ENCODE results near the gene SCEL.

- no peak for TF ChIP-seq CTCF (conservative IDR thresholded peaks at IDR 0.05; ENCODE audit: low read depth, low read length)
- TF ChIP-seq ELK1 (IDR thresholded peaks at IDR 0.05; ENCODE audit: borderline replicate concordance, low read depth, low read length), result no peak
- no peak for TF ChIP-seq RAD21 (IDR thresholded peaks at IDR 0.05; ENCODE audit: low read length)
- no peak for TF ChIP-seq CHD1 (IDR thresholded peaks at IDR 0.05; ENCODE audit: low read depth, low read length)
- TF ChIP-seq POLR2A (IDR thresholded peaks at IDR 0.05; ENCODE audit: low read depth, low read length), result no peak
- TF ChIP-seq MAFK (IDR thresholded peaks at IDR 0.05; ENCODE audit: low read depth, low read length), result no peak
- no peak for TF ChIP-seq BHLHE40 (IDR thresholded peaks at IDR 0.05; ENCODE audit: low read depth, low read length)
- no peak for TF ChIP-seq CEBPB (IDR thresholded peaks at IDR 0.05; ENCODE audit: low read depth, low read length)
- no peak for TF ChIP-seq RFX5 (IDR thresholded peaks at IDR 0.05; ENCODE audit: low read depth, low read length)
These were observed 2.5 kb upstream of the SCEL start for GRCh38 chr13:77532983-77533382.

Data from IMR-90 (cell line).